Activated CD8-positive, alpha-beta memory T cell treated with anti-CD3 and anti-CD28 coated beads, Interleukin-2, amount 50 U/mL, for 24 hours (primary cell): Measurements from ENCODE around the gene UBE2L3.
"Not testable (repeated sequence)": the region's sequence is repeated elsewhere in the genome, so short reads cannot be mapped to it uniquely, and the experiment has no call there.

Experiments used
- DNase-seq: peaks from one replicate; pipeline ENCODE4 v3.0.0-alpha.2; 2020; ENCODE audit errors: extremely low read depth

Gene UBE2L3

DNA sequence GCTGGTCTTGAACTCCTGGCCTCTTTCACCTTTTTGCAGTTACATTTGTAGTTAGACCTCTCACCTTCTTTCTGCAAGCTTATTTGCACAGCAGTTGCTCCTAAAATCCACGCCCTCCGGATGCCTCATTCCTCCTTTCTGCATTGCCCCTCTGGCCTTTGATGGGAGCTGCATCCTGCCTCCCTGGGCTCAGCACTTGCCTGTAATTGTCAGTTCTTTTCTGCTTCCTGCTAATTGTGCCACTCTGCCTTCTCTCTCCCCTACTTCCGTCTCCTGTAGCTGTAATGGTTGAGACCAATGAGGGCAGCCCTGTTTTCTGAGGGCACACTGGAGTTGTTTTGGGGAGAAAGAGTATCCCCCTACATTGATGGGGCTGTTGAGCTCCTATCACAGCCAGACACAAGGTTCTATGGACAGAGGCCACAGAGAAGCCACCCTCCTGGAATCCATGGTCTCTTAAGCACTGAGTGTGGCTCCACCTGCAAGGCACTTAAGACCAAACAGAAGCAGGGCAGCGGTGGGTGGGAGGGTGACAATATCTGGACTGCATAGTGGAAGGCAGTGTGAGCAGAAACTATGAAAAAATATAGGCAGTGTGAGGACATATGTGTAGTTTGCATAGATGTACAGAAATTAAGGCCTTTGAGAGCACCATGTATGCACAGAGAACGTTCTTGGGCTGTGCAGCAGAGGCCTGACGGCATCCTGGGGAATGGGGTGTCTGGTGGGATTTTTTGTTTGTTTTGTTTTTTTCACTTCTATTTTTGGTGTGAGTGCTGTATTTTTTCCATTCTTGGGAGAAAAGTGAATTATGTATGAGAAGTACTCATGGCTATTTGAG lies 31.8 kb downstream of the UBE2L3 start:
- DNase-seq: no peak

DNA sequence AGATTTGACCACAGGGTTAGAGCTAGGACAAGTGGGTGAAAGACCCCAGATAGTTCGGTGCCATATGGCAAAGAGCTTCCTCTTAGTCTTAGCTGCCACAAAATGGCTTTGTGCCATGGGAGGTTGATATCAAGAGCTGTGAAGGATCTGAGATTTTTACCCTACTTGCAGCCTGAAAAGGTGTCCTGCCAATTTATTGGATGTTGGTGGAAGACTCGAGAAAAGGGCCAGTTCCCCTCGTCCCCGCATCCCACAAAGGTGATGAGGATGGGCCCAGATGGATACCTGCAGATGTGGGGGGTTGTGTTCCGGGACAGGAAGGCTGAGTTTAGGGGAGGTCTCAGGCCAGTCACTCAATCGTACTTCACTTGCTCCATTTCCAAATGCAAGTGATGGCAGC lies 35.1 kb downstream of the UBE2L3 start:
- no peak for DNase-seq

DNA sequence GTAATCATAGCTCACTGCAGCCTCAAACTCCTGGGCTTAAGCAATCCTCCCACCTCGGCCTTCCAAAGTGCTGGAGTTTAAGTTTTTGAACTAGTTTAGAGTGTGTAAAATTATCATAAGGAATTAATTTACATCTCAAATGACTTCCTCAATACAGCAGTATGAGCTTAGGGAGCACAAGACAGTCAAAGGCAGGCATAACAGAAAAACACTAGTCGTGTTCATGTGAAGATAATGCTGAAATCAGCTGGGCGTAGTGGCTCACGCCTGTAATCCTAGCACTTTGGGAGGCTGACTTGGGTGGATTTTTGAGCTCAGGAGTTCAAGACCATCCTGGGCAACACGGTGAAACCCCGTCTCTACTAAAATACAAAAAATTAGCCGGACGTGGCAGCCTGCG lies 36.5 kb downstream of the UBE2L3 start:
- DNase-seq: no peak

- no peak for DNase-seq
These were observed 38.5 kb downstream of the UBE2L3 start for GRCh38 chr22:21605887-21606564.

GRCh38 chr22:21606775-21607174 lies 39.3 kb downstream of the UBE2L3 start:
- no peak for DNase-seq

- DNase-seq: not testable (repeated sequence)
These were observed 42.1 kb downstream of the UBE2L3 start for GRCh38 chr22:21609556-21610157.

- no peak for DNase-seq
These were observed 43.9 kb downstream of the UBE2L3 start for GRCh38 chr22:21611210-21611977.

DNA sequence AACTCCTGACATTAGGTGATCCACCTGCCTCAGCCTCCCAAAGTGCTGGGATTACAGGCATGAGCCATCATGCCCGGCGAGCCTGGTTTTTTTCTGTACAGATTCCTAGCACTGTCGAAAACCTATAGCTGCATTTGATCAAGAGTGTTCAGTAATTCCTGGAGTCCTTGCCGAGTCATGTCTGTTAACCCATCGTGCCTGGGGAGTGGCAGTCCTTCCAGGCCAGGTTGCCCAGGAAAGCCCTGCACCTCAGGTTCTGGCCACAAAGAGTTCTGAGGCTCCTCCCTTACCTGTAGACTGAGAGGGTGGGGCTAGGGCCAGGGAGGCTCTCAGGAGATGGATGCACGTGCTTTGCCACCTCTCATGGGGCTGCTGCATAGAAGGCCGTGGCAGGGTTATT lies 45.3 kb downstream of the UBE2L3 start:
- no peak for DNase-seq

GRCh38 chr22:21613553-21614233 lies 46.2 kb downstream of the UBE2L3 start:
- no peak for DNase-seq

DNA sequence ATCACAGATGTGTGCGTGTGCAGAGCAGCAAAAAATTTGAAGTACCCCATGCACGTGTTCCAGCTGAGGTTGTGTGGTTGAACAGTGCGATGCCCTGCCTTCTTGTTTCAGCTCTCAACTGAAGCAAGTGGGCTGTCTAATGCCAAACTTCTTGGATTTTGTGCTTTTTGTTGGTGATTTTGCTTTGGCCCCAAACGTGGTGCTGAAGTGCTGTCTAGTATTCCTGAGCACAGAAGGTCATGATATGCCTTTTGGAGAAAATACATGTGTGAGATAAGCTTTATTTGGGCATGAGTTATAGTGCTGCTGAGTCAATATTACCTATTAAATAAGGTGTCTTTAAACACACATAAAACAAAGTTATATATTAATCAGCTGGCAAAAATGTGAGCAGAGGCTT lies 48.2 kb downstream of the UBE2L3 start:
- DNase-seq: no peak

DNA sequence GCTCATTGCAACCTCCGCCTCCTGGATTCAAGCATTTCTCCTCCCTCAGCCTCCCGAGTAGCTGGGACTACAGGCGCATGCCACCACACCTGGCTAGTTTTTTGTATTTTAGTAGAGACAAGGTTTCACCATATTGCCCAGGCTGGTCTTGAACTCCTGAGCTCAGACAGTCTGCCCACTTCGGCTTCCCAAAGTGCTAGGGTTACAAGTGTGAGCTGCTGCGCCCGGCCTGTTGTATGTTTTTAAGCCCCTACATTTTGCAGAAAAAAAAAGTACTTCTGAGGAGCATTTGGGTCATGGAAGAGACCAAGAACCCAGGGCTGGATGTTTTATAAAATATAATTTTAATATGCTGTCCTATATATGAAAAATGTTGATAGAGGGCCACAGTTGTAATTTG lies 49.8 kb downstream of the UBE2L3 start:
- not testable (repeated sequence) for DNase-seq

- DNase-seq: no peak
These were observed 53.5 kb downstream of the UBE2L3 start for GRCh38 chr22:21621025-21621424.

DNA sequence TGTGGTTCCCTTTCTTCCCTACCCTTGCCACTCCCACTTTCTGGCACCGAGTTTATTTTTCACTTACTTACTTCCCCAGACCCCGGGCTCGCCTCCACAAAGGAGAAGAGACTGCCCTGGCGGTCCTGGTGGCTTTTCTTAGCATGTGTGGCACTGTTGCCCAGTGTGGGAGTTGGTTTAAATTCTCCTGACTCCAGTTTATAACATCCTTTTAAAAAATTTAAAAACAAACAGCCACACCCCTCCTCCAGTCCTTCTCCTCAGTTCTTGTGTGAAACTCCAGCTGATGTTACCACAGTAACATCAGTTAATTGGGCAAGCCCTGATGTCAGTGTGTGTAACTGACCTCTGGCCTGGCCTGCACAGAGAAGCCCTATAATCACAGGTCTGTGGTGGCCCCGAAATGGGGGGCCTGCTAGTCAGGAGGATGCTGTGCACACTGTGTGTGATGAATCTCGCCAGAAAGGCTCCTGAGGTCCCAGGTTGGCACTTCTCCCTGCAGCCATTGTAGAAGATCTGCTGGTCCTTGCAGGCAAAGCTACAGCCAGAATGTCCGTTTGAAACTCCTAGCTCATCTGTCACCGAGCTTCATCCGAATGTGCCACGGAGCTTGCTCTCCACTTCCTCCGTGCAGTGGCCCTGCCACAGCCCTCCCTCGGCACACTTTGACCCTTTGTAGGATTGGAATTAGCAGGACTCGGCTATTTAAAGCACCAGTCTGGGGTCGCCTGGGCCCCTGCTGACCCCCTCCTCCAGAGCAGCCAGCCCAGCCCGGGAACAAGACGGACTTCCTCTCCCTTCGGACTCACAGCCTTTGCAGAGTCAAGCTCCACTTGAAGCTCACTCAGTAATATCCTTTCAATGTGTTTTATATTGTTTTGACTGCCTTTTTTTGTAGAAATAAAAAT lies 54.8 kb downstream of the UBE2L3 start:
- no peak for DNase-seq

DNA sequence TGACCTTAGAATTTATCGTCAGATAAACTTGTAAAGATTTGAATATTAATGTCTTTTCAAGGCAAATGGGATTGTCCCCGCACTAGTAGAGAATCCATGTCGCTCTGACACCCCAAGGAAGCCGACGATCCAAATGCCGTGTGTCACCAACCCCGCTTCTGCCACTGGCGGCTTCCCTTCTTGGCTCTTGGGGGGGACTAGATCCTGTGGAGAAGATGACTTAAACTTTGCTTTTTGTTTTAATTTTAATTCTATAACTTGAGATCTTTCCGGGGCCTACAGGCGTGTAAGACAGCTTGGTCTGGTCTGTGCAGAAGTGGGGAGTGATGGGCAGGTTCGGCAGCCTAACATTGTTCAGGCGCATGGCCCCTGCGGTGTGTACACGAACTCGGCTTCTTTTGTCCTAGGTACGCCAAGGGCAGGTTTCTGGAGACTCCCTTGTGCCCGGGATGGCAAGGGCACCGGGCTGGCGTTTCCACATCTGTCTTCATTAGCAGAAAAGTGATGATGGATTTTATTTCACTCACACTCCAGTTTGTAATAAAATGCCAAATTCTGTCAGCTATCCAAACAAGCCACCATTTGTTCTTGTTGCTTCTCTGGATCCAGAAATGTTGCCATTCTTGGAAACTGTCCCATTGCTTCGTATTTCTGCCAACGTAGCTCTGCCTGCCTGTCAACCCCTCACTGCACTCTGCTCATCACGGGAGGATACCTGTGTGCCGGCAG lies 55.6 kb downstream of the UBE2L3 start:
- DNase-seq: no peak

DNA sequence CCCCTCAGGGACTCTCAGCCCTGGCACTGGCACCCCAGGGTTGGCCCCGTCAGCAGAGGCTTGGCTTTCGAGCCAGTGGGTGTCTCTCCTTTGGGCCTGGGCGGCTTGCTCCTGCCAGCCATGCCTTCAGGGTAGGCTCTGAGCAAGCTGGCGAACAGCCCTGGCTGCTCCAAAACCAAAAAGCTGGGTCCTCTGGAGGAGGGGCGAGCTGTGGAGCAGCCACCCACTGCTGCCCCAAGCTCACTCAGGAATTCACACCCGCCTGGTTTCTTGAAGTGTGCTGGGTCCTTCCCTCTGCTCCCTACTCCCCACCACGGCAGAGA lies 56.1 kb downstream of the UBE2L3 start:
- no peak for DNase-seq

DNA sequence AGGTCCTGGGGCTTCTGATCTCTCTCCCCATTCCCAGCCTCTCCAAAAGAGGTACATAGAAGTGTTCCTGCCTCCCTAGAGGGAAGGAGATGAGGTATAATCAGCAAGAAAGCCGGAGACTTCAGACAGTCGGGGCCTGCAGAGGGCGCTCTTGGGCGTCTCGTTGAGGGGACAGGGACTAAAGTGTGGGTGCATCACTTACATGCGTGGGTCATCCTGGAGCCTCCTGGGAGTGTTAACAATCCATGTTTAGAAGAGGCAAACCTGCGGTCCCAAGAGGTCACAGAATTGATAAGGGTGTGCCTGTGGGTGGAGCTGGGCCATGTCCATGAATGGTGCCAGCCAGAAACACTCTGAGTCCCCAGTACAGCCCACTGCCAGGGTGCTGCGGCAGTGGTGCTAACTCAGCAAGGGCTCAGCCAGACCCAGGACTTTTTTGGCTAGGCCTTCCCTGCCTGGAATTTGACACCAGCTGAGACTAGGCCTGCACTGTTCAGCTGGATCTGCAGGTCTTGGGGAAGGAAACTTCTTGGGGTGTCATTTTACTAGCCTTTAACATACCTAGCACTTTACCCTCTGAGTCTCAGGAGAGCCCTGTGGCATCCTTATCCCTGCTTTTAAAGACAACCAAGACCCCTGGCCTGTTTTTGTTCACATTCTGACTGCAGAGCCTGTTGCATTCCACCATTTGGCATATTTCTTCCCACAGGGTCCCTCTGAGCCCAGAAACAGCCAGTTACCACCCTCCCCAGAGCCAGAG lies 56.8 kb downstream of the UBE2L3 start:
- no peak for DNase-seq

- no peak for DNase-seq
These were observed 57.6 kb downstream of the UBE2L3 start for GRCh38 chr22:21624880-21625791.

DNA sequence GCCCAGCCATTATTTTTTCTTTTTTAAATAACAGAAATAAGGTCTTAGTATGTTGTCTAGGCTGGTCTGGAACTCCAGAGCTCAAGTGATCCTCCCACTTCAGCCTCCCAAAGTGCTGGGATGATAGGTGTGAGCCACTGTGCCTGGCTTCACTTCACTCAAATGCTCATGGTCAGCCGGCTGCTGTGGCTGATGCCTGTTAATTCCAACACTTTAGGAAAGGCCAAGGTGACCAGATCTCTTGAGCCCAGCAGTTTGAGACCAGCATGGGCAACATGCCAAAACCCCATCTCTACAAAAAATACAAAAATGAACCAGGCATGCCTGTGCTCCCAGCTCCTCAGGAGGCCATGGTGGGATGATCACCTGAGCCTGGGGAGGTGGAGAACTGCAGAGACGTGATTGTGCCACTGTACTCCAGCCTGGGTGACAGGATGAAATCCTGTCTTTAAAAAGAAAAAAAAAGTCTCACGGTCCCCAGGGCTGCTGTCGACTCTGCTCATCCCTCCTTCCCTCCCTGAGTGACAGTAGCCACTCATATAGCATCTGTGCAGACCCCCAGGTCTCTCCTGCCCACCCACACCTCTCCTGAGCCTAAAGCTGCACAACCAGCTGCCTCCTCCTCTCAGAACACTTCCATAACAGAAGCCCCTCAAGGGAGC lies 58.7 kb downstream of the UBE2L3 start:
- no peak for DNase-seq
